ENCODE results near the gene TRMT10B. TPM values are rescaled to one million over a fixed set of nuclear protein-coding genes. Genes with fewer than 3 reads are reported as not detected.
"Not testable (repeated sequence)": the region's sequence is repeated elsewhere in the genome, so short reads cannot be mapped to it uniquely, and the experiment has no call there.

TRMT10B gene
- total RNA-seq, 2 experiments from 2014 or later, result 2.8 TPM; not detected in 1

GRCh38 chr9:37749129-37749528 is 4.5 kb upstream of the TRMT10B start:
- BruUV-seq (replicated peaks), result no TSS peak
- Histone ChIP-seq H3K4me3 (ENCODE audit: low read depth, low read length, poor library complexity, severe bottlenecking) (no peak overlapping the region), H3K79me2 (ENCODE audit: insufficient read depth, low read depth, low read length) (no peaks in the 10 kb centered on the region), H3K9me2 (ENCODE audit: insufficient read depth, low read length) (no peaks in the 10 kb centered on the region), H2AFZ (ENCODE audit: low read length) (no peak overlapping the region), H3K4me1 (ENCODE audit: insufficient read depth, low read length, poor library complexity, severe bottlenecking) (no peaks in the 10 kb centered on the region), H4K20me1 (ENCODE audit: insufficient read depth, low read length) (no peaks in the 10 kb centered on the region), H3K4me2 (ENCODE audit: low read length) (no peak overlapping the region), H3K9me3 (ENCODE audit: low read length) (no peaks in the 10 kb centered on the region), H3K36me3 (ENCODE audit: insufficient read depth, low read length) (no peaks in the 10 kb centered on the region), H3K27ac (ENCODE audit: low read depth, low read length, poor library complexity, severe bottlenecking) (no peak overlapping the region)
- ChIA-PET POLR2A (interaction anchor here (0.5 kb wide), 1 partner anchor 279 kb away, joined by 3 read pairs; no protein-coding TSS in a partner anchor), CTCF (ENCODE audit: unreplicated experiment) (no interaction called here)
- DNase-seq (ENCODE audit: low spot score), result no peak
- no peak for TF ChIP-seq EZH2phosphoT487 (IDR thresholded peaks at IDR 0.05; ENCODE audit: borderline replicate concordance, low read depth, low read length)
- no peak for TF ChIP-seq CTCF (conservative IDR thresholded peaks at IDR 0.05; ENCODE audit: low read length)
- intact Hi-C loops (cut with micrococcal nuclease; ENCODE audit: unreplicated experiment), result loop anchor here (5.0 to 10.0 kb wide), 2 partner anchors 267 to 336 kb away; no protein-coding TSS in a partner anchor

GRCh38 chr9:37751186-37751585 is 2.4 kb upstream of the TRMT10B start:
- Histone ChIP-seq H3K4me3 (ENCODE audit: low read depth, low read length, poor library complexity, severe bottlenecking) (no peak overlapping the region), H3K36me3 (ENCODE audit: insufficient read depth, low read length) (no peaks in the 10 kb centered on the region), H3K79me2 (ENCODE audit: insufficient read depth, low read depth, low read length) (no peaks in the 10 kb centered on the region), H2AFZ (ENCODE audit: low read length) (no peak overlapping the region), H3K9me2 (ENCODE audit: insufficient read depth, low read length) (no peaks in the 10 kb centered on the region), H4K20me1 (ENCODE audit: insufficient read depth, low read length) (no peaks in the 10 kb centered on the region), H3K9me3 (ENCODE audit: low read length) (no peaks in the 10 kb centered on the region), H3K4me2 (ENCODE audit: low read length) (no peak overlapping the region), H3K27ac (ENCODE audit: low read depth, low read length, poor library complexity, severe bottlenecking) (no peak overlapping the region), H3K4me1 (ENCODE audit: insufficient read depth, low read length, poor library complexity, severe bottlenecking) (no peaks in the 10 kb centered on the region)
- CTCF ChIA-PET (ENCODE audit: unreplicated experiment), result no interaction called here
- POLR2A ChIA-PET, result interaction anchor here (0.6 to 1.1 kb wide), 4 partner anchors 17 to 327 kb away, joined by 3 to 10 read pairs (median 4); no protein-coding TSS in a partner anchor
- TF ChIP-seq EZH2phosphoT487 (IDR thresholded peaks at IDR 0.05; ENCODE audit: borderline replicate concordance, low read depth, low read length) (no peak), CTCF (conservative IDR thresholded peaks at IDR 0.05; ENCODE audit: low read length) (no peak)
- DNase-seq (ENCODE audit: low spot score), result no peak
- intact Hi-C loops (cut with micrococcal nuclease; ENCODE audit: unreplicated experiment), result no loop called here
- BruUV-seq (replicated peaks), result no TSS peak

- intact Hi-C loops (cut with micrococcal nuclease; ENCODE audit: unreplicated experiment); H3K4me3 ChIP-seq (ENCODE audit: low read depth, low read length, poor library complexity, severe bottlenecking); H3K79me2 ChIP-seq (ENCODE audit: insufficient read depth, low read depth, low read length); CTCF ChIA-PET (ENCODE audit: unreplicated experiment); H3K36me3 ChIP-seq (ENCODE audit: insufficient read depth, low read length); H3K9me3 ChIP-seq (ENCODE audit: low read length); H2AFZ ChIP-seq (ENCODE audit: low read length); H4K20me1 ChIP-seq (ENCODE audit: insufficient read depth, low read length); H3K4me2 ChIP-seq (ENCODE audit: low read length); H3K4me1 ChIP-seq (ENCODE audit: insufficient read depth, low read length, poor library complexity, severe bottlenecking); BruUV-seq (replicated peaks); H3K9me2 ChIP-seq (ENCODE audit: insufficient read depth, low read length); H3K27ac ChIP-seq (ENCODE audit: low read depth, low read length, poor library complexity, severe bottlenecking); DNase-seq (ENCODE audit: low spot score): not testable (repeated sequence)
- POLR2A ChIA-PET, result interaction anchor here (1.1 kb wide), 1 partner anchor 16 kb away, joined by 10 read pairs; no protein-coding TSS in a partner anchor
Measured at GRCh38 chr9:37751704-37752103, 1.9 kb upstream of the TRMT10B start.

- H3K27ac ChIP-seq (ENCODE audit: low read depth, low read length, poor library complexity, severe bottlenecking); DNase-seq (ENCODE audit: low spot score); H3K4me3 ChIP-seq (ENCODE audit: low read depth, low read length, poor library complexity, severe bottlenecking); H3K36me3 ChIP-seq (ENCODE audit: insufficient read depth, low read length); H3K79me2 ChIP-seq (ENCODE audit: insufficient read depth, low read depth, low read length); CTCF ChIA-PET (ENCODE audit: unreplicated experiment); H3K9me2 ChIP-seq (ENCODE audit: insufficient read depth, low read length); H2AFZ ChIP-seq (ENCODE audit: low read length); H3K9me3 ChIP-seq (ENCODE audit: low read length); intact Hi-C loops (cut with micrococcal nuclease; ENCODE audit: unreplicated experiment); H3K4me2 ChIP-seq (ENCODE audit: low read length); H4K20me1 ChIP-seq (ENCODE audit: insufficient read depth, low read length); H3K4me1 ChIP-seq (ENCODE audit: insufficient read depth, low read length, poor library complexity, severe bottlenecking); BruUV-seq (replicated peaks): not testable (repeated sequence)
- POLR2A ChIA-PET, result interaction anchor here (0.6 to 1.3 kb wide), 3 partner anchors 11 to 465 kb away, joined by 3 to 11 read pairs (median 5); no protein-coding TSS in a partner anchor
Measured at GRCh38 chr9:37752112-37752511, 1.5 kb upstream of the TRMT10B start.

All from OCI-LY7 (cell line).